ENCODE data around the gene DZANK1.
"Not testable (repeated sequence)": the region's sequence is repeated elsewhere in the genome, so short reads cannot be mapped to it uniquely, and the experiment has no call there.

The DZANK1 gene

GRCh38 chr20:18466894-18467730 lies at the start of gene DZANK1, which contains the start of gene POLR3F:
TSS of gene DZANK1 (minus strand) at chr20:18467030. CDS start at chr20:18465358, 1,672 bp downstream.
TSS of gene POLR3F (plus strand) at chr20:18467390. CDS start at chr20:18467507, 117 bp downstream.
- DNase-seq = peak; percentile 95

DNA sequence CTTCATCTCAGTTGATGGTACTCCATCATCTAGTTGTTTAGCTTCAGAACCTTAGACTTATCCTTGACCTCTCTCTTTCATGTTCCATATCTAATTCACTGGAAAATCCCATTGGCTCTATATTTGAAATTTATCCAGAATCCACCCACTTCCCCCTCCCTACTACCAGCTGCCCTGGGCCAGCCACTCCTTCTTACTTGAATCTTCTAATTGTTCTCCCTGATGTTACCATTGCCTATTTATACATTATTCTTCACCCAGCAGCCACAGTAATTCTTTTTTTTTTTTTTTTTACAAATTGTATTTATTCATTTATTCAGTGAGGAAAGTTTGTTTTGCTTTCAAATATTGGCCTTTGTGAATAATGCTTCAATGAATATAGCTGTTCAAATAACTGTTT lies 49.1 kb upstream of the DZANK1 start:
- DNase-seq = no peak

DNA sequence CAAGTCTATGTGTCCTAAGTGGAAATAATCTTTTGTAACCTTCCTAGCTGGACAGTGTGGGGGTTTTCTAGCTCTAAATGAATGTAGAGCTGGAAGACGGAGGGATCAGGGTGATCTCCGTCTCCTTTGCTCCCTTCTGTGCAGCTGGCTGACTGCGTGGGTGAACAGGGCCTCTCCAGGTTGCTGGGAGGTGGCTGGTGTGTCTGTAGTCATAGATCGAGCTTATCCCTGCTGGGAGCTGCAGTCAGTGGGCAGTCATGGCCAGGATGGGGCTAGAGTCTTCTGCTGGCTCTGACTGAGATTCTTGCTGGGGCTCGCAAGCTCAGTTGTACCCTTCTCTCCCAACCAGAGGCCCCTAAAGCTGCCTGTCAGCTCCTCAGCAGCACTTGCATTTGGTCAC lies 47.3 kb upstream of the DZANK1 start:
- DNase-seq = no peak

DNA sequence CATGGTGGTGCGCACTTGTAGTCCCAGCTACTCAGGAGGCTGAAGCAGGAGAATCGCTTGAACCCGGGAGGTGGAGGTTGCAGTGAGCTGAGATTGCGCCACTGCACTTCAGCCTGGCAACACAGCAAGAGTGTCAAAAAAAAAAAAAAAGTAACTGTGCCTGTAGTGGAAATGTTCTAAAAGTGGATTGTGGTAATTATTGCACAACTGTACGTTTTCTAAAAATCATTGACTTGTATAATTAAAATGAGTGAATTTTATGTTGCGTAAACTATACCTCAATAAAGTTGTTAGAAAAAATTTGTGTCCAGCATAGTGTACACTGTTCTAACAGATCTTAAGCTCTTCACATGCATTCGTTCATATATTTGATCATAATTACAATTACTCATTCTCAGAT lies 46.4 kb upstream of the DZANK1 start:
- no peak for DNase-seq

DNA sequence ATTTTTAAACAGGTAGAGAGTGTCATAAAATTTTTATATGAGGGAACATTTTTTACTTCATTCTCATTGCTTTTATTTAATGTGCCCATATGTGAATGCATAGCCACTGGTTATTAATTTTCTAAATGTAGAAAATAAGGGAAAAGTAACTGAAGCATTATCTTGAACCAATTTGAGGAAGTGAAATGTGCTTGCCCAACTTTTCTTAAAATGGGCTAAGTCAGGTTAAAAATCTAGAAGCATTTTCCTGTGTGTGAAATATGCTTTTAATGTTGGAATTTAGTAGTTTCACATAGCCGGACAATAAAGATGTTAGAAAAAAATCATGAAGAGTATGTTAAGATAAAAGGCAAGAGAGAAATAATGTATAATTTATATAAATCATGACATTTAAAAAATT lies 44.7 kb upstream of the DZANK1 start:
- no peak for DNase-seq

DNA sequence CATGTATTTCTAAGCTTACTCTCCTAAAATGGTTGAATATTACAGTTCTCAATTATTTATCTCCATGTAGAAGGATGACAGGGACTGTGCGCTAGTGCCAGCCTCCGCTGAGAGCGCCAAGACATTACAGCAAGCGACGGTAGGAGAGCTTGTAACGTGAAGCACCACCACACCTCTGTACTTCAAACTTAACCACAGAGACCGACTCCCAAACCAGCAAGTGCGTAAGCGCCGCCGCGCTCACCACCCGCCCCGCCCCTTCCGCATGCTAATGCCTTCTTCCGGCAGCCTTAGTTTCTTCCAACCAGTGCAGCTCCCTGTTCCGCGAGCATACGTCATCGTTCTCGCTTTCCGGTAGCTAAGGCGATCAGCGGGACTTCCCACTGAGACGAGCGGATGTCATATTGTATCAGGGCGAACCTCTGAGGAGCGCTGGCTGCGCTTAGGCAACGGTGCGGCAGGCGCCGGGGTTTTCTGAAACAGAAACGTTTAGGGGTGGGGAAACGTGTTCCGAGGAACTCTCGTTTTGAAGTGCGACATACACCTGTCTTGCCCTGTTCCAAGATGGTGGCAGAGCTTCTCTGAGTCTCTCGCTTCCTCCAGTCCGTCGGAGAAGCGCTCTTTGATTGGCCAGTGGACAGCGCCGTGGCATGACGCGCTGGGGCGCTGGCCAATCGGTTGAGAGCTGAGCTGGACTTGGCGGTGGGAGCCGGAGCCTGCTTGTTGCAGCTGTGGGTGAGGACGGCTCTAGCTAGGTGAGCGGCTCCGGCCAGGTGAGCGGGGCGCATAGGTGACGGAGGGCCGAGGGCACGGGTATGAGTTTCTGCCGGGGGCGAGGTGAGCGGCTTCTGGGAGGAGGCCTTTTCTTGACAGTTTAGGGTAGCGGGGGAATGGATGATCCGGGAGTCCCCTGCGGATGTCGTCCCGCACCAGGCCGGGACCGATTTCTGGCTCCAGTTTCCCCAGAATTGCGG lies 40.7 kb upstream of the DZANK1 start, which contains the start of gene SEC23B:
Gene SEC23B, plus strand, starts transcription at position 723 of the 974 bp plus-strand sequence. CDS start 2,896 bp downstream, outside the sequence.
- peak; percentile 96 for DNase-seq

DNA sequence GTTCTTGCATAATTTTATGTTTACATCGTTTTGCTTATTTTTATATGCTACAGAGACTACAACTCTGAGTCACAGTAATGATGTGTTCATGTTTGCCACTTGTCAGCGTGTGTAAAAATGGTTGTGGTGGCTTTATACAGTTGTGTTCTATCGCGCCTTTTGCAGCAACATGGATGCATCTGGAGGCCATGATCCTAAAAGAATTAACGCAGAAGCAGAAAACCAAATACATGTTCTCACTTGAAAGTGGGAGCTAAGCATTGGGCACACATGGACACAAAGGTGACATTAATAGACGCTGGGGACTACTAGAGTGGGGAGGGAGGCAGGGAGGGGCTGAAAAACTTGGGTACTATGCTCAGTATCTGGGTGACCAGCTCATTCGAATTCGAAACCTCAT lies 39.9 kb upstream of the DZANK1 start:
- no peak for DNase-seq

GRCh38 chr20:18504479-18505060 lies 37.7 kb upstream of the DZANK1 start:
- no peak for DNase-seq

- DNase-seq = not testable (repeated sequence)
Observed at GRCh38 chr20:18501672-18502071, 34.8 kb upstream of the DZANK1 start.

DNA sequence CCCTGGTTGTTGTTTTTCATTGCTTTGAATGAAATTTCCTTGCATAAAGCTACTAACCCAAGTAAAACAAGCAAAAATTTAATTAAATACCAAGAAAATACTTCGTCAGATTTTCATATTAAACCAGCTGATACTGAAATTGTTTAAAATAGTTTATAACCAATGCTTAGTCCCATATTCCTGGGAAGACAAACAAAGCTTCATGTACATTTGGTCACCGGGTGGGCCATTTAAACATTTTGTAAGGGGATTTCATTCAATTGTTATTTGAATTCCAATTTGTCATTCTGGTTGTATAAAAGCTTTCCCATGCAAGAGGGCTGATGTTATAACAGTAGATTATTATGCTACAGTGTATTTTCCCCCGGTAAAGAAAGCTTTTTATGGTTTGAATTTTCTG lies 30.8 kb upstream of the DZANK1 start:
- DNase-seq = no peak

DNA sequence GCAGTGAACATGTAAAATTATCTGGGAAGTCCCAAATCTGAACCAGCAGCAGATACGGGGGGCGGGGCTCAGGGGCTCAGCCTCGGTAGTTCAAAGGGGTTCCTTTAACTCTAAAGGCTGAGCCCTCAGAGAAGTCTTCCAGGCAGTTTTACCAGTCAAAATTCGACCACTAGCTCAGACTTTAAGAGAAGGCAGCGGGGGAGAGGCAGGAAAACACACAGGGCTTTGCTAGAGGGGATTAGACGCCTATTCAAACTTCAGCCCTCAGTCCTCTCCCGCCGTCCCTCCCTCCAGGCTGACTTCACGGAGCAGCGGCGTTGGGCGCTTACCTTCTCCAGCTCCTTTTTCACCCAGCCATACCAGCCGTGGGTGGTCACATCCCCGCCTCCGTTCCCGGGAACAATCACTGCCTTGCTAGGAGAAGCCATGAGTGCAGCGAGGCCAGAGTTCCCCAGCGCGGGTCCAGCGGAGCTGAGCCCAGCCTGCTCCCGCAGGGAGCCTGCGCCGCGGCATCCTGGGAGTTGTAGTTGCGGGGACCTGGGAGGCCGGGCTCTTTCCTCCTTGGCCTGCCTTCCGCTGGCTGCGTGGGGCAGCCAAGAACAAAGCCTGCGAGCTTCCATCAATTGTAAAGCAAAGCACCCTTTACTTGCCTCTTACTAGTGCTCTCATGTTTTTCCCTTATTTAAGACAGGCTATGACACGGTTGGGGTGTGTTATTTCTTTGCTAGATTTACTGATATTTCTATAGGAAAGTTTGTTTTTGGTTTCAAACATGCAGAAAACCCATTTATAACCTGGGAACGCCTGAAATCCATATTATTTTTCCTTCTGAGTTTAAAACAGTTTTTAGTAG lies 30.1 kb upstream of the DZANK1 start, which contains the start of gene RBBP9:
Gene RBBP9, minus strand, starts transcription at position 486 of the 853 bp plus-strand sequence. Its CDS starts 58 bp downstream, at position 428.
- DNase-seq = peak; percentile 79

DNA sequence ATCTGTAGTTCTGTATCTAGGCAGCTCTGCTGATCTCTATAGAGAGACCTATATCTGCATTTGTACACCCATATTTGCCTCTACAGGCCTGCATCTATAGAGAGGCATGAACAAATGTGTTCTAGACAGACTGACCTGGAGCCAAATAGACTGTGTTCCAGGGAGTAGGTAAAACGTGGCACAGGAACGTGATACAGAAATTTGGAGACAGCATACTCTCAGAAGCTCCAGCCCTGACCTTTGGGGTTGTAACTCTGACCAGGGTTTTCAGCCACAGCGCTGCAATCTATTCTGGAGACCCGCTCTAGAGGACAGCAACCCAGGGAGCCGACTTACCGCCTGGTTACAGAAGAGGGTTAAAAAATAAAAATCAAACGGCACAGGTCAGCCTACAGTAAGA lies 29.2 kb upstream of the DZANK1 start:
- DNase-seq = no peak

GRCh38 chr20:18488301-18488700 lies 21.5 kb upstream of the DZANK1 start:
- no peak for DNase-seq

DNA sequence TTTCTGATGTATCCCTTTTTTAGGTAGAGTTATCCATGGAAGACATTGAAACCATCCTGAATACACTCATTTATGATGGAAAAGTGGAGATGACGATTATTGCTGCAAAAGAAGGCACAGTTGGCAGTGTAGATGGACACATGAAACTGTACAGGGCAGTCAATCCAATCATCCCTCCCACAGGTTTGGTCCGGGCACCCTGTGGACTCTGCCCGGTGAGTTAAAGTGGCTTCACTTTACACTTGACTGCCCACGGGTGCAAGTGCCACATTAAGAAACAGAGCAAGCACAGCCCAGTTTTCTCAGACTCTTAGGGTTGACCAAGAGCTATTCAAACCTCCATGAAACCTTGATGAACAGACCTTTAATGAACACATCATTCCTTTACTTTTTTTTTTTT lies 14.8 kb upstream of the DZANK1 start:
- DNase-seq = no peak

DNA sequence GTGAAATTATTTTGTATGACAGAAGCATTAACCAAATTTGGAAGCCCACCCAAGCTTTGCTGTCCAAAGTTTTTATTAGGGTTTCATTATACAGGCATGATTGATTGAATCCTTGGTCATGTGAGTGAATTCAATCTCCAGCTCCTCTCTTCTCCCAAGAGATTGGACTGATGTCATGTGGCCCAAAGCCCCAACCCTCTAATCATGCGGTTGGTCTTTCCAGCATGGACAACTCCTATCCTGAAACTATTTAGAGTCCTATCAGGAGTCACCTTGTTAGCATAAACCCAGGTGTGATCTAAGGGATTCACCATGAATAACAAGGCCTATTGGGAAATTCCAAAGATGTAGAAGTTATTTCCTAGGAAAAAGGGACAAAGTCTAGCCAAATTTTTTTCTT lies 11.0 kb upstream of the DZANK1 start:
- DNase-seq = no peak

- DNase-seq = no peak
Observed at GRCh38 chr20:18477218-18477617, 10.4 kb upstream of the DZANK1 start.

- peak; percentile 82 for DNase-seq
Observed at GRCh38 chr20:18466574-18466893, 296 bp downstream of the DZANK1 start.

GRCh38 chr20:18465536-18466200 lies 1.2 kb downstream of the DZANK1 start:
- DNase-seq = no peak

DNA sequence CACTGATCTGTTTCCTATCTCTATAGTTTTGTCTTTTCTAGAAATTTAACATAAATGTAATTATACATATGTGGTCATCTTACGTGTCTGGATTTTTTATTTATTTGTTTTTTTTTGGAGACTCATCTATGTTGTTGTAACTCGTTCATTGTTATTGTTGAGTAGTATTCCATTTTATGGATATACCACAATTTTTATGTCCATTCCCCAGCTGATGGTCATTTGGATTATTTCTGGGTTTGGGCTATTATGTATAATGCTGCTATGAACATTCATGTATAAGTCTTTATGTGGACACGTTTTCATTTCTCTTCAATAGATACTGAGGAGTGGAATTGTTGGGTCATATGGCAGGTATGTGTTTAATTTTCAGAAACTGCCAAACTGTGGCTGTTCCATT lies 10.2 kb downstream of the DZANK1 start:
- DNase-seq = no peak

DNA sequence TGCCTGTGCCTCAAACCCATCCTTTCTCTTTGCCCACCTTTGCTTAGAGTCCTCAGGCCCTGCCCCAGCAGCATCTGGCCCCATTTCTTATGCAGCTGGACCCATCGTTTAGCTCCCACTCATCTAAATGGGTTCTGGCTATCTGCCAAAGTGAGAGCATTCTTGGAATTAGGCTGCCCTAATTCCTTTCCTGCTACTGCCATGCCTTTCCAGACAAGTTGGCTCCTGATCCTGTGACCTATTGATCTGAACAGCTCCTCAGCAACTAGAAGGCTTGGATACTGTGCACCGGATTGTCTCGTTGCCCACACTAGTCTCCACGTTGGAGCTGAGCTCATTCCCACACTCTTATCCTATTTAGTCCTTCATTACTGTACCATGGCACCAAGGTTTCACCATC lies 22.9 kb downstream of the DZANK1 start:
- DNase-seq = no peak

- DNase-seq = no peak
Observed at GRCh38 chr20:18440403-18440802, 26.4 kb downstream of the DZANK1 start.

- DNase-seq = no peak
Observed at GRCh38 chr20:18436847-18437246, 30.0 kb downstream of the DZANK1 start.
